Progenitor cell of endocrine pancreas (in vitro differentiated cells): ENCODE data around the gene MUC12. TPM values are rescaled to one million over a fixed set of nuclear protein-coding genes. Genes with fewer than 3 reads are reported as not detected.

Source experiments
- DNase-seq: peaks from one replicate; pipeline ENCODE4 v3.0.0; 2021; ENCODE audit warnings: low spot score; ENCODE audit not compliant: unreplicated experiment
- H3K27ac Mint-ChIP-seq: 2 replicates; pipeline ENCODE4 v1.8.0; 2021; ENCODE audit warnings: mild to moderate bottlenecking, moderate library complexity, mixed read lengths
- H3K27me3 Mint-ChIP-seq: 2 replicates; pipeline ENCODE4 v1.8.0; 2021; ENCODE audit warnings: mixed read lengths
- H3K36me3 Mint-ChIP-seq: 2 replicates; pipeline ENCODE4 v1.8.0; 2022; ENCODE audit warnings: mixed read lengths; ENCODE audit not compliant: insufficient read depth
- H3K4me1 Mint-ChIP-seq: 2 replicates; pipeline ENCODE4 v1.8.0; 2021; ENCODE audit warnings: low read depth, mixed read lengths
- H3K4me3 Mint-ChIP-seq: 2 replicates; pipeline ENCODE4 v1.8.0; 2021; ENCODE audit warnings: low read depth, mild to moderate bottlenecking, moderate library complexity, mixed read lengths
- H3K9me3 Mint-ChIP-seq: 2 replicates; pipeline ENCODE4 v1.8.0; 2021; ENCODE audit warnings: low read depth, mixed read lengths
- CTCF ChIP-seq: fragments of 200-600 bp; sonication (generic); IDR thresholded peaks from one replicate; pipeline ENCODE4 v1.5.0; 2021; ENCODE audit warnings: antibody characterized with exemption, mild to moderate bottlenecking; ENCODE audit not compliant: unreplicated experiment
- total RNA-seq: library from RNA; stranded (reverse); gene quantifications from 2 replicates; pipeline ENCODE4 v1.2.1, GENCODE V29; 2021

Gene MUC12
- total RNA-seq, 1 donor from 2014 or later = 0.31 TPM

DNA sequence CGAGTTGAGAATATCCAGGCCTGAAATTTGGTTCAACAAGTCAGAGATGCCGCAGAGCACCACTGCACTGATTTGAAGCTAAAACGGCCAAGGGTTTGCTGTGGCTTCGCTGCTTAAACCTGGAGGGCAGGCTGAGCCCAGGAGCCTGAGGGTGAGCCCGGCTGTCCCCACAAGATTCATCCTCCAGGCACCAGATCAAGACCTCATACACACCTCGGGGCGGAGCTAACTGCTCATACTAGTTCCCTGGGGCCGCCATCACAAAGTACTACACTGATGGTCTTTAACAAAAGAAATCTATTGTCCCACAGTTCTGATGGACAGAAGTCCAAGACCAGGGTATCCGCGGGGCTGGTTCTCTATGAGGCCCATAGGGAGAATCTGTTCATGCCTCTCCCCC is 99.0 kb downstream of the MUC12 start:
- H3K27me3 Mint-ChIP-seq = peaks cover 27% of the 10 kb centered on the region
- no peaks in the 10 kb centered on the region for H3K36me3 Mint-ChIP-seq
- no peak for DNase-seq
- H3K4me3 Mint-ChIP-seq = no peak overlapping the region
- H3K27ac Mint-ChIP-seq = no peak overlapping the region
- H3K9me3 Mint-ChIP-seq = no peaks in the 10 kb centered on the region
- H3K4me1 Mint-ChIP-seq = no peaks in the 10 kb centered on the region
- no peak for TF ChIP-seq CTCF

Other genes starting within 250 kb of the MUC12 start
- gene EPO, start 249.1 kb upstream of the MUC12 start, total RNA-seq = 0.22 and 0.29 TPM in 2 replicates
- not detected in 2 replicates for gene ZAN, start 236.0 kb upstream of the MUC12 start, total RNA-seq
- gene EPHB4, start 142.0 kb upstream of the MUC12 start, total RNA-seq = 164 TPM in 2 replicates
- 57.9 and 62.6 TPM in 2 replicates for gene SLC12A9, start 116.9 kb upstream of the MUC12 start, total RNA-seq
- 76.9 and 87.0 TPM in 2 replicates for gene TRIP6, start 102.2 kb upstream of the MUC12 start, total RNA-seq
- gene SRRT, start 94.5 kb upstream of the MUC12 start, total RNA-seq = 293 and 302 TPM in 2 replicates
- 2.3 and 3.5 TPM in 2 replicates for gene UFSP1, start 79.8 kb upstream of the MUC12 start, total RNA-seq
- gene ACHE, start 73.7 kb upstream of the MUC12 start, total RNA-seq = 4.0 and 5.1 TPM in 2 replicates
- 2.0 and 2.1 TPM in 2 replicates for gene MUC3A, start 20.0 kb upstream of the MUC12 start, total RNA-seq
- not detected in 2 replicates for gene MUC17, start 50.5 kb downstream of the MUC12 start, total RNA-seq
- 19.3 and 22.0 TPM in 2 replicates for gene TRIM56, start 115.9 kb downstream of the MUC12 start, total RNA-seq
- gene SERPINE1, start 157.5 kb downstream of the MUC12 start, total RNA-seq = 0.11 and 0.14 TPM in 2 replicates
- gene AP1S1, start 184.9 kb downstream of the MUC12 start, total RNA-seq = 61.3 and 66.5 TPM in 2 replicates
- gene VGF, start 196.0 kb downstream of the MUC12 start, total RNA-seq = 0.96 and 1.8 TPM in 2 replicates
- gene NAT16, start 210.7 kb downstream of the MUC12 start, total RNA-seq = not detected in 2 replicates
- not detected in 2 replicates for gene MOGAT3, start 231.5 kb downstream of the MUC12 start, total RNA-seq
- gene PLOD3, start 248.0 kb downstream of the MUC12 start, total RNA-seq = 89.8 and 94.4 TPM in 2 replicates
- 60.2 and 62.2 TPM in 2 replicates for gene ZNHIT1, start 248.6 kb downstream of the MUC12 start, total RNA-seq